DND-41 (cell line): Measurements from ENCODE around the gene PRRX1.

Source experiments
- ATAC-seq: fragments of 200-7000 bp; cut with Tn5 transposase; 3 replicates; pipeline ENCODE4 v1.9.1; 2021; ENCODE audit warnings: low read depth; ENCODE audit not compliant: insufficient read depth
- DNase-seq: peaks from one replicate; pipeline ENCODE4 v3.0.0-alpha.2; 2020
- H2AFZ ChIP-seq: 2 replicates; pipeline ENCODE4 v1.6.0; 2012; ENCODE audit warnings: low read depth, low read length
- H3K27ac ChIP-seq: 2 replicates; pipeline ENCODE4 v1.5.1; 2012; ENCODE audit warnings: low read length, inconsistent platforms
- H3K27me3 ChIP-seq: fragments of 200-600 bp; sonication (generic); 2 replicates; pipeline ENCODE4 v1.6.0; 2012; ENCODE audit warnings: low read length, mild to moderate bottlenecking, inconsistent platforms; ENCODE audit not compliant: insufficient read depth, poor library complexity
- H3K36me3 ChIP-seq: 2 replicates; pipeline ENCODE4 v1.5.1; 2012; ENCODE audit warnings: low read length, inconsistent platforms; ENCODE audit not compliant: insufficient read depth
- H3K4me1 ChIP-seq: 2 replicates; pipeline ENCODE4 v1.5.1; 2012; ENCODE audit warnings: mild to moderate bottlenecking, low read length; ENCODE audit not compliant: insufficient read depth
- H3K4me2 ChIP-seq: 2 replicates; pipeline ENCODE4 v1.6.0; 2012; ENCODE audit warnings: mild to moderate bottlenecking, moderate library complexity, low read length, inconsistent platforms; ENCODE audit not compliant: insufficient read depth
- H3K4me3 ChIP-seq, 2 experiments: fragments of 200-600 bp in 1 of 2; shearing (Covaris generic) in 1 of 2; 2 replicates each; pipeline ENCODE4 v1.5.1; 2012 to 2016; ENCODE audit warnings: inconsistent platforms in 2 of 2, low read length in 2 of 2, mild to moderate bottlenecking in 2 of 2, low read depth in 1 of 2, moderate library complexity in 1 of 2
- H3K79me2 ChIP-seq: 2 replicates; pipeline ENCODE4 v1.6.0; 2012; ENCODE audit warnings: low read length, inconsistent platforms; ENCODE audit not compliant: insufficient read depth
- H3K9ac ChIP-seq: 2 replicates; pipeline ENCODE4 v1.6.0; 2012; ENCODE audit warnings: low read depth, mild to moderate bottlenecking, inconsistent platforms, low read length, moderate library complexity
- H3K9me3 ChIP-seq: 2 replicates; pipeline ENCODE4 v1.5.1; 2012; ENCODE audit warnings: low read length, moderate library complexity, mild to moderate bottlenecking, inconsistent platforms; ENCODE audit not compliant: insufficient read depth, severe bottlenecking
- H4K20me1 ChIP-seq: 2 replicates; pipeline ENCODE4 v1.6.0; 2012; ENCODE audit warnings: low read length; ENCODE audit not compliant: insufficient read depth
- EZH2 ChIP-seq: IDR thresholded peaks from 3 replicates; pipeline ENCODE4 v1.6.1; 2012; ENCODE audit warnings: borderline replicate concordance, low read depth, mild to moderate bottlenecking, moderate library complexity, low read length, inconsistent platforms; ENCODE audit not compliant: severe bottlenecking
- TF ChIP-seq, protein P1 (sequence below): IDR thresholded peaks from 2 replicates; pipeline ENCODE4 v1.5.1; 2012; ENCODE audit warnings: borderline replicate concordance, low read length, moderate library complexity, mild to moderate bottlenecking; ENCODE audit not compliant: poor library complexity, severe bottlenecking; ENCODE audit errors: extremely low read depth

PRRX1 gene

DNA sequence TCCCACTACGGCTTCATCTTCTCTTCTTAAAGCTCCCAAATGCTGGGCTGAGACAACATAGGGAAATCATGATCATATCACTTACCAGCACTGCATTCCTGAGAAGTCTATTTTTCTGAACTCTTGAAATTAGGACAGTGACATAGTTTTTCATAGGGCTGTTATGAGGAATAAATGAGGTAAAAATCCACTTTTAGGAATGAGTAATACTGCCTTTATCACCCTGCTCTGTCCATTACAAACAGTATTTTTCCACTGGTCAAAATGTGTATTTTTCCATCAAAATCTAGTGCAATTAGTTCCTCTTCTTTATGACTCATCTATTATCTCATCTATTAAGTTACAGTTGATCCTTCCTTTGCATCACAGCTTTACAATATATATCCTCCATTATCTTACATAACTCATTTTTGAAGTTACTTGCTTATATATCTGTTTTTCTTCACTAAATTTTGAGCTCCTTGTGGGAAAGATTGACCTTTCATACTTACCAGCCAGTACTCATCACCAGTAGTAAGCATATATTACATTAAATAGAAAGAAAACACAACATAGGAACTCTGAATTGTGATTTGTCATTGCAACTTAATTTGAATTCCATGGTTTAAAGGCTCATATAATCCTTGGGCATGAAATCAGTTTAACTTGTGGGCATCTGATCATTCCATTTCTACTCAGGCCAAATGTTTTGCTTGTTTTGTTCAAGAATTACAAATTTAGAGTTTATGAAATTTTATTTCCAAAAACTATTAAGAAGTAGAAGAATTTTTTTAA lies 37.1 kb downstream of the PRRX1 start:
- Histone ChIP-seq H3K4me1 (no peaks in the 10 kb centered on the region), H2AFZ (no peak overlapping the region), H3K9ac (no peak overlapping the region), H3K9me3 (no peaks in the 10 kb centered on the region), H4K20me1 (no peaks in the 10 kb centered on the region), H3K27me3 (no peaks in the 10 kb centered on the region), H3K4me2 (no peak overlapping the region), H3K79me2 (no peaks in the 10 kb centered on the region), H3K36me3 (no peaks in the 10 kb centered on the region), H3K27ac (no peak overlapping the region), H3K4me3 (no peak overlapping the region)
- TF ChIP-seq, protein P1, sequence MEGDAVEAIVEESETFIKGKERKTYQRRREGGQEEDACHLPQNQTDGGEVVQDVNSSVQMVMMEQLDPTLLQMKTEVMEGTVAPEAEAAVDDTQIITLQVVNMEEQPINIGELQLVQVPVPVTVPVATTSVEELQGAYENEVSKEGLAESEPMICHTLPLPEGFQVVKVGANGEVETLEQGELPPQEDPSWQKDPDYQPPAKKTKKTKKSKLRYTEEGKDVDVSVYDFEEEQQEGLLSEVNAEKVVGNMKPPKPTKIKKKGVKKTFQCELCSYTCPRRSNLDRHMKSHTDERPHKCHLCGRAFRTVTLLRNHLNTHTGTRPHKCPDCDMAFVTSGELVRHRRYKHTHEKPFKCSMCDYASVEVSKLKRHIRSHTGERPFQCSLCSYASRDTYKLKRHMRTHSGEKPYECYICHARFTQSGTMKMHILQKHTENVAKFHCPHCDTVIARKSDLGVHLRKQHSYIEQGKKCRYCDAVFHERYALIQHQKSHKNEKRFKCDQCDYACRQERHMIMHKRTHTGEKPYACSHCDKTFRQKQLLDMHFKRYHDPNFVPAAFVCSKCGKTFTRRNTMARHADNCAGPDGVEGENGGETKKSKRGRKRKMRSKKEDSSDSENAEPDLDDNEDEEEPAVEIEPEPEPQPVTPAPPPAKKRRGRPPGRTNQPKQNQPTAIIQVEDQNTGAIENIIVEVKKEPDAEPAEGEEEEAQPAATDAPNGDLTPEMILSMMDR, result no peak
- TF ChIP-seq EZH2, result no peak
- DNase-seq (no peak), ATAC-seq (no peak)

DNA sequence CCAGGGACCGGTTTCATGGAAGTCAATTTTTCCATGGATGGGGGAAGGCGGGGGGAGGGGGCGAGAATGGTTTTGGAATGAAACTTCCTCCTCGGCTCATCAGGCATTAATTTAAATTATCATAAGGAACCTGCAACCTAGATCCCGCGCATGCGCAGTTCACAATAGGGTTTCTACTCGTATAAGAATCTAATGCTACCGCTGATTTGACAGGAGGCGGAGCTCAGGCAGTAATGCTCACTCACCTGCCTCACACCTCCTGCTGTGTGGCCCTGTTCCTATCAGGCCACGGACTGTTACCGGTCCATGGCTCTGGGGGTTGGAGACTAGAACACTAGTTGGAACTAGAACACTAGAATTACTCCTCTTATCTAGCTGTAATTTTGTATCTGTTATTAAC lies 38.0 kb downstream of the PRRX1 start:
- Histone ChIP-seq H3K79me2 (no peaks in the 10 kb centered on the region), H3K4me1 (no peaks in the 10 kb centered on the region), H3K9me3 (no peaks in the 10 kb centered on the region), H3K4me3 (no peak overlapping the region), H4K20me1 (no peaks in the 10 kb centered on the region), H3K27ac (no peak overlapping the region), H3K4me2 (no peak overlapping the region), H3K9ac (no peak overlapping the region), H2AFZ (no peak overlapping the region), H3K27me3 (no peaks in the 10 kb centered on the region), H3K36me3 (no peaks in the 10 kb centered on the region)
- ATAC-seq (no peak), DNase-seq (no peak)
- no peak for TF ChIP-seq EZH2
- TF ChIP-seq, protein P1, result no peak

DNA sequence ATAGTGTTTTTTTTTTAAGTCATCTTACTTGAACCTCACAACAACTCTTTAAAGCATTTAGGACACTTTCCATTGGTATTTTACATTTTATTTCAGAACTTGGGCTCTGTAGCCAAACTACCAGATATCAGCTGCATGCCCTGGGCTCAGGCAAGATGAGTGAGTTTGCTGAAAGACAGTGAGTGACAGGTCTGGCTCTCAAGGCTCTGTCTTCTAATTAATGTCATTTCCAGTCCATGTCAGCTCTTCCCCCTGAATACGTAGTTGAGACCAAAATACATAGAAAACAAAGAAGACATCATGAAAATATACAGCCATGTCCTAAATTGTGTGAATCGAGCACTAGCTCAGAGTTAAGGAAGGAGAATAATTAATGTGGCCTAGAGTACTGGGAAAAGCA lies 39.7 kb downstream of the PRRX1 start:
- no peaks in the 10 kb centered on the region for H4K20me1 ChIP-seq
- H3K9ac ChIP-seq, result no peak overlapping the region
- no peak overlapping the region for H3K27ac ChIP-seq
- H3K36me3 ChIP-seq, result no peaks in the 10 kb centered on the region
- H3K9me3 ChIP-seq, result no peaks in the 10 kb centered on the region
- no peak for TF ChIP-seq EZH2
- TF ChIP-seq, protein P1, result no peak
- ATAC-seq (no peak), DNase-seq (no peak)
- no peaks in the 10 kb centered on the region for H3K4me1 ChIP-seq
- H3K4me3 ChIP-seq, result no peak overlapping the region
- H3K79me2 ChIP-seq, result no peaks in the 10 kb centered on the region
- H3K4me2 ChIP-seq, result no peak overlapping the region
- H3K27me3 ChIP-seq, result no peaks in the 10 kb centered on the region
- H2AFZ ChIP-seq, result no peak overlapping the region

DNA sequence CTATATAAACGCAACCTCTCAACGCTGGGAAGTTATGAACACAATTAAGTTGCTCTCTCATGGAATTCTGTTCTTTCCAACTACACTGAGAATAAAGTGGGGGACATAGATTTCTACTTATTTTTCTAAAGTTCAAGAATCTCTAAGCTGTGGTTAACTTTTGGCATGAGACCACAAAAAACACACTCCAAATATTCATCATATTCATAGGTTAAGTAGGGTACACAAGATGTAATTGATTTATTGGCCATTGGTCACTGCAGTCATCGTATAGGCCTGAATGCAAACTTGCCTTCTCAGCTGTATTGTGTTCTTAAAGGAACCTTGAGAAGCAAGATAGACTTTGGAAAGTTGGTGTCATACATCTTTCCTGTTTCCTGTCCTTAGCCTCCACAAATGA lies 40.3 kb downstream of the PRRX1 start:
- Histone ChIP-seq H3K4me1 (no peaks in the 10 kb centered on the region), H3K4me2 (no peak overlapping the region), H2AFZ (no peak overlapping the region), H3K9ac (no peak overlapping the region), H3K9me3 (no peaks in the 10 kb centered on the region), H3K36me3 (no peaks in the 10 kb centered on the region), H4K20me1 (no peaks in the 10 kb centered on the region), H3K27ac (no peak overlapping the region), H3K4me3 (no peak overlapping the region), H3K79me2 (no peaks in the 10 kb centered on the region), H3K27me3 (no peaks in the 10 kb centered on the region)
- DNase-seq, result no peak
- ATAC-seq, result no peak
- TF ChIP-seq EZH2, result no peak
- TF ChIP-seq, protein P1, result no peak
